Choroid plexus epithelial cell (primary cell): ENCODE results near the gene MYT1.

Source experiments
- DNase-seq: peaks from one replicate; pipeline ENCODE4 v3.0.0-alpha.2; 2010; ENCODE audit warnings: low read depth
- H3K4me3 ChIP-seq: 2 replicates; pipeline ENCODE4 v1.5.1; 2011; ENCODE audit warnings: low read depth, mild to moderate bottlenecking, control low read depth, low read length, moderate library complexity
- CTCF ChIP-seq: conservative IDR thresholded peaks from 2 replicates; pipeline ENCODE4 v1.5.1; 2011; ENCODE audit warnings: low read depth, mild to moderate bottlenecking, control low read depth, inconsistent platforms, low read length, moderate library complexity

Gene MYT1

DNA sequence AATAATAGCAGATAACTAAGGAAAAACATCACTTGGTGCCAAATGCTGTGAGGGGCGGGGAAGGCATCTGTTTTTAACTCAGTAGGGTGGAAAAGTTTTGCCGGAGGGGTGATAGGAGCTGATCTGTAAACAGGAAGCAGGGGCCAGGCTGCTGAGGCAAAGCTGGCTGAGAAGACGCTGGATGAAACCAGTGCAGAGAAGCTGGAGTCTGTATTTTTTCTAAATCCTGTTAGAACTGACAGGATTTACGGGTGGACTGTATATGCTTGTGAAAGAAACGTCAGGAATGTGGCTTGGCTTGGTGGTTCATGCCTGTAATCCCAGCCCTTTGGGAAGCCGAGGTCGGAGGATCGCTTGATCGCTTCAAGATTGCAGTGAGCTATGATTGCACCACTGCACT, 96.9 kb downstream of the MYT1 start:
- DNase-seq: peak; percentile 71
- peak overlapping the region; percentile 1 for H3K4me3 ChIP-seq
- no peak for TF ChIP-seq CTCF

- H3K4me3 ChIP-seq: no peak overlapping the region
- TF ChIP-seq CTCF: no peak
- DNase-seq: no peak
Measured at GRCh38 chr20:64264091-64264490, 99.8 kb downstream of the MYT1 start.

DNA sequence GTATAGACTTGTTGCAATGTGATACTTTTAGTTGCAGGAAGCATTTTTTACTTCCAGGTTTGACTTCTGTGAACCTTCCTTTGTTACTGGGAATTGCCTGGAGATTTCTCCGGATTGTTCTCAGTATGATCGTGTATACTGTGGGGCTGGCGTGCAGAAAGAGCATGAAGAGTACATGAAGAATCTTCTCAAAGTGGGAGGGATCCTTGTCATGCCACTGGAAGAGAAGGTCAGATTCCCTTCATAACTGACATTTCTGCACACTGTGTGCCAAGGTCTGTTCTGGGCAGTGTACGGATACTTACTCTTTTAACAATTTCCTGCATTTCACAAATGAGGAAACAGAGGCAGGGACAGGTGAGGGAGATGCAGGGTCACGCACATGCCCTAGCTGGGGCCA, 100.9 kb downstream of the MYT1 start:
- no peak overlapping the region for H3K4me3 ChIP-seq
- TF ChIP-seq CTCF: no peak
- DNase-seq: peak; percentile 55

GRCh38 chr20:64266988-64267387, 102.7 kb downstream of the MYT1 start:
- no peak for DNase-seq
- H3K4me3 ChIP-seq: no peak overlapping the region
- TF ChIP-seq CTCF: no peak

DNA sequence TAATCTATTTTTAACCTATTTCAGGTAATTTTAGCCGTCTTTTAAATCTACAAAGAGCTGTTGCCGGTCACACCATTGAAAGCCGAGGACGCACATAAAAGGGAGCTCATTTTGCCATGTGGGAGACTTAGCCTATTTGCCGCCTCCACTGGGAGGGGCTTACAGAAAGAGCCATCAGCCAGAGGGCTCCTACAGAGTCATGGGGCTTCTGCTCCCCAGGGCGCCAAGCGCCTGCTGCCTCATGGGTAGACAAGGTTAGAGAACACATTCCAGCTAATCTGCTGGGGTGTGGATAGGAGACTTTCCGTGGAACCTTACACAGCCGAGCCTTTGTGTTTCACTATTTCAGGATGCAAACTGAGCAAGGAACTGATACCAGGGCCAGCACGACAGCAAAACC, 103.9 kb downstream of the MYT1 start:
- no peak for TF ChIP-seq CTCF
- H3K4me3 ChIP-seq: no peak overlapping the region
- peak; percentile 40 for DNase-seq

DNA sequence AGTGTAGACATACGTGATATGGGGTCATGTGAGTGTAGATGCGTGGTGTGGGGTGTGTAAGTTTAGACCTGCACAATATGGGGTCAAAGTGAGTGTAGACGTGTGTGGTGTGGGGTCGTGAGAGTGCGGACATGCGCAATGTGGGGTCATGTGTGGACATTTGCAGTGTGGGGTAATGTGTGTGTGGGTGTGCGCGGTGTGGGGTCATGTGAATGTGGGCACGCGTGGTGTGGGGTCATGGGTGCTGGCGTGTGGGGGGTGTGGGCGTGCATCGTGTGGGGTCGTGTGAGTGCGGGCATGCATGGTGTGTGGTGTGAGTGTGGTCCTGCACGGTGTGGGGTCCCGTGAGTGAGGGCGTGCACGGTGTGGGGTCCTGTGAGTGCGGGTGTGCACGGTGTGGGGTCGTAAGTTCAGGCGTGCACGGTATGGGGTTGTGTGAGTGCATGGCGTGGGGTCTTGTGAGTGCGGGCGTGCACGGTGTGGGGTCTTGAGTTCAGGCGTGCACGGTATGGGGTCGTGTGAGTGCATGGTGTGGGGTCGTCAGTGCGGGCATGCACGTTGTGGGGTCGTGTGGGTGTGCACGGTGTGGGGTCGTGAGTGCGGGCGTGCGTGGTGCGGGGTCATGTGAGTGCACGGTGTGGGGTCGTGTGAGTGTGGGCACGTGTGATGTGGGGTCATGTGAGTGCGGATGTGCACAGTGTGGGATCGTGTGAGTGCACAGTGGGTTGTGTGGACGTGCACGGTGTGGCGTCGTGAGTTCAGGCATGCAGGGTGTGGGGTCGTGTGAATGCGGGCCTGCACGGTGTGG, 105.6 kb downstream of the MYT1 start:
- no peak for TF ChIP-seq CTCF
- DNase-seq: no peak
- no peak overlapping the region for H3K4me3 ChIP-seq

GRCh38 chr20:64271636-64272035, 107.4 kb downstream of the MYT1 start:
- TF ChIP-seq CTCF: no peak
- no peak for DNase-seq
- H3K4me3 ChIP-seq: no peak overlapping the region
